Activated CD8-positive, alpha-beta T cell treated with anti-CD3 and anti-CD28 coated beads for 36 hours (primary cell): ENCODE data around the gene TRIOBP. TPM values are rescaled to one million over a fixed set of nuclear protein-coding genes. Genes with fewer than 3 reads are reported as not detected.

Source experiments
- ATAC-seq: fragments of 200-7000 bp; cut with Tn5 transposase; one replicate; pipeline ENCODE4 v1.10.0; 2021; ENCODE audit warnings: mild to moderate bottlenecking, moderate library complexity
- CTCF ChIA-PET: fragments of 350-600 bp; sonication (Branson Sonifier 250); formaldehyde crosslinking; loops from one replicate; lab custom pipeline; 2021; ENCODE audit warnings: antibody characterized with exemption; lab: Charles Lee
- POLR2A ChIA-PET: fragments of 350-600 bp; sonication (Branson Sonifier 250); formaldehyde crosslinking; loops from one replicate; lab custom pipeline; 2021; ENCODE audit warnings: antibody characterized with exemption; lab: Charles Lee
- DNase-seq: peaks from one replicate; pipeline ENCODE4 v3.0.0-alpha.2; 2020
- H3K27ac Mint-ChIP-seq: one replicate; pipeline ENCODE4 v1.8.0; 2021; ENCODE audit warnings: mild to moderate bottlenecking, mixed read lengths
- H3K27me3 Mint-ChIP-seq: one replicate; pipeline ENCODE4 v1.8.0; 2021; ENCODE audit warnings: mixed read lengths
- H3K36me3 Mint-ChIP-seq: one replicate; pipeline ENCODE4 v1.8.0; 2021; ENCODE audit warnings: low read depth, mixed read lengths
- H3K4me1 Mint-ChIP-seq: one replicate; pipeline ENCODE4 v1.8.0; 2021; ENCODE audit warnings: low read depth, mixed read lengths
- H3K4me3 Mint-ChIP-seq: one replicate; pipeline ENCODE4 v1.8.0; 2021; ENCODE audit warnings: mild to moderate bottlenecking, moderate library complexity, mixed read lengths
- H3K9me3 Mint-ChIP-seq: one replicate; pipeline ENCODE4 v1.8.0; 2021; ENCODE audit warnings: mixed read lengths
- intact Hi-C: fragments of 100-400 bp; cut with micrococcal nuclease; formaldehyde crosslinking; loops from one replicate; pipeline ENCODE4 v1.10.0; 2022
- total RNA-seq, 2 experiments: library from RNA; stranded (reverse); gene quantifications; one replicate each; pipeline ENCODE4 v1.2.3, GENCODE V29; 2021
- TF ChIP-seq, protein P1 (sequence below): fragments of 200-600 bp; IDR thresholded peaks from one replicate; pipeline ENCODE4 v1.8.0; 2022; ENCODE audit warnings: antibody characterized with exemption, mild to moderate bottlenecking

Gene TRIOBP
- total RNA-seq, 2 experiments from 2014 or later, result 17.8 to 20.7 TPM

- Mint-ChIP-seq H3K4me3 (no peak overlapping the region), H3K4me1 (peaks cover 22% of the 10 kb centered on the region), H3K27ac (no peak overlapping the region), H3K36me3 (no peaks in the 10 kb centered on the region), H3K9me3 (no peaks in the 10 kb centered on the region), H3K27me3 (no peaks in the 10 kb centered on the region)
- intact Hi-C loops, result no loop called here
- TF ChIP-seq, protein P1, sequence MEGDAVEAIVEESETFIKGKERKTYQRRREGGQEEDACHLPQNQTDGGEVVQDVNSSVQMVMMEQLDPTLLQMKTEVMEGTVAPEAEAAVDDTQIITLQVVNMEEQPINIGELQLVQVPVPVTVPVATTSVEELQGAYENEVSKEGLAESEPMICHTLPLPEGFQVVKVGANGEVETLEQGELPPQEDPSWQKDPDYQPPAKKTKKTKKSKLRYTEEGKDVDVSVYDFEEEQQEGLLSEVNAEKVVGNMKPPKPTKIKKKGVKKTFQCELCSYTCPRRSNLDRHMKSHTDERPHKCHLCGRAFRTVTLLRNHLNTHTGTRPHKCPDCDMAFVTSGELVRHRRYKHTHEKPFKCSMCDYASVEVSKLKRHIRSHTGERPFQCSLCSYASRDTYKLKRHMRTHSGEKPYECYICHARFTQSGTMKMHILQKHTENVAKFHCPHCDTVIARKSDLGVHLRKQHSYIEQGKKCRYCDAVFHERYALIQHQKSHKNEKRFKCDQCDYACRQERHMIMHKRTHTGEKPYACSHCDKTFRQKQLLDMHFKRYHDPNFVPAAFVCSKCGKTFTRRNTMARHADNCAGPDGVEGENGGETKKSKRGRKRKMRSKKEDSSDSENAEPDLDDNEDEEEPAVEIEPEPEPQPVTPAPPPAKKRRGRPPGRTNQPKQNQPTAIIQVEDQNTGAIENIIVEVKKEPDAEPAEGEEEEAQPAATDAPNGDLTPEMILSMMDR, result no peak
- POLR2A ChIA-PET, result no interaction called here
- CTCF ChIA-PET, result interaction anchor here (1.0 to 1.3 kb wide), 2 partner anchors 11 to 105 kb away, joined by 3 read pairs; no protein-coding TSS in a partner anchor
- ATAC-seq (no peak), DNase-seq (no peak)
Observed at GRCh38 chr22:37748659-37749058, 51.8 kb downstream of the TRIOBP start.

- ChIA-PET CTCF (interaction anchor here (1.0 to 1.3 kb wide), 2 partner anchors 12 to 106 kb away, joined by 3 read pairs; no protein-coding TSS in a partner anchor), POLR2A (interaction anchor here (0.6 to 1.0 kb wide), 2 partner anchors 50 to 69 kb away, joined by 3 read pairs; no protein-coding TSS in a partner anchor)
- H3K4me1 Mint-ChIP-seq, result peaks cover 22% of the 10 kb centered on the region
- H3K4me3 Mint-ChIP-seq, result no peak overlapping the region
- H3K36me3 Mint-ChIP-seq, result no peaks in the 10 kb centered on the region
- TF ChIP-seq, protein P1, result no peak
- H3K9me3 Mint-ChIP-seq, result no peaks in the 10 kb centered on the region
- intact Hi-C loops, result no loop called here
- no peak overlapping the region for H3K27ac Mint-ChIP-seq
- ATAC-seq (no peak), DNase-seq (no peak)
- no peaks in the 10 kb centered on the region for H3K27me3 Mint-ChIP-seq
Observed at GRCh38 chr22:37749226-37749625, 52.4 kb downstream of the TRIOBP start.

- ChIA-PET POLR2A (interaction anchor here (0.6 to 1.0 kb wide), 2 partner anchors 49 to 69 kb away, joined by 3 read pairs; no protein-coding TSS in a partner anchor), CTCF (no interaction called here)
- H3K27ac Mint-ChIP-seq, result no peak overlapping the region
- ATAC-seq (no peak), DNase-seq (no peak)
- H3K36me3 Mint-ChIP-seq, result no peaks in the 10 kb centered on the region
- H3K9me3 Mint-ChIP-seq, result no peaks in the 10 kb centered on the region
- no peak overlapping the region for H3K4me3 Mint-ChIP-seq
- intact Hi-C loops, result no loop called here
- peaks cover 22% of the 10 kb centered on the region for H3K4me1 Mint-ChIP-seq
- no peaks in the 10 kb centered on the region for H3K27me3 Mint-ChIP-seq
- TF ChIP-seq, protein P1, result no peak
Observed at GRCh38 chr22:37749831-37750595, 53.2 kb downstream of the TRIOBP start.

DNA sequence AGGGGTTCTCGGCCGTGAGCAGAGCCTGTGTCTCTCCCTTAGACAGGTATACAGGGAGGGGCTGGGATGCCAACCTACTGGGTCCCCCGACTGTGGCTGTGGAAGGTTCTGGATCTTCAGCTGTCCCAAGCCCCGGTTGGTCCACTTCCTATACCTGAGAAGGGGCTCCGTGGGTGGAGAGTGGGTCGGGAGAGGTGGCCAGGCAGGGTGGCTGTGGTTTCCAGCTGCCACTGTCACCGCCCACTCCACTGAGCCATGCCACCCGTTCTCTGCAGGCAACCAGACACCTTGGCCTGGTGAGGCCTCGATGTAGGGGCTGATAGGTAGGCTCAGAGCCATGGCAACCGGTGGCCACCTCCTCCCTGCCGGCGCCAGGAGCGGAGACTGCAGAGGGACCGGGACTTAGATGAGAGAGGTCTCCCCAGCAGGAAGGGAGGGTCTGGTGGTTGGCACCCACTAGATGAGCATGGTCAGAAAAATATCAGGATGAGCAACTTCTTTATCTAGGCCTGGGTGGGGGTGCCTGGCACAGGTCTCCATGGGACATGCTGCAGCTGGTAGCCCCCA, 53.8 kb downstream of the TRIOBP start:
- ATAC-seq (no peak), DNase-seq (no peak)
- ChIA-PET CTCF (no interaction called here), POLR2A (no interaction called here)
- H3K27ac Mint-ChIP-seq, result no peak overlapping the region
- TF ChIP-seq, protein P1, result no peak
- no peaks in the 10 kb centered on the region for H3K9me3 Mint-ChIP-seq
- H3K4me3 Mint-ChIP-seq, result no peak overlapping the region
- no peaks in the 10 kb centered on the region for H3K36me3 Mint-ChIP-seq
- H3K27me3 Mint-ChIP-seq, result no peaks in the 10 kb centered on the region
- intact Hi-C loops, result no loop called here
- H3K4me1 Mint-ChIP-seq, result peaks cover 16% of the 10 kb centered on the region
